Suppressor macrophage treated with lipopolysaccharide for 4 hours (primary cell): ENCODE results near the gene COMP.

Source experiments
- DNase-seq: peaks from one replicate; pipeline ENCODE4 v3.0.0-alpha.2; 2020

Gene COMP

DNA sequence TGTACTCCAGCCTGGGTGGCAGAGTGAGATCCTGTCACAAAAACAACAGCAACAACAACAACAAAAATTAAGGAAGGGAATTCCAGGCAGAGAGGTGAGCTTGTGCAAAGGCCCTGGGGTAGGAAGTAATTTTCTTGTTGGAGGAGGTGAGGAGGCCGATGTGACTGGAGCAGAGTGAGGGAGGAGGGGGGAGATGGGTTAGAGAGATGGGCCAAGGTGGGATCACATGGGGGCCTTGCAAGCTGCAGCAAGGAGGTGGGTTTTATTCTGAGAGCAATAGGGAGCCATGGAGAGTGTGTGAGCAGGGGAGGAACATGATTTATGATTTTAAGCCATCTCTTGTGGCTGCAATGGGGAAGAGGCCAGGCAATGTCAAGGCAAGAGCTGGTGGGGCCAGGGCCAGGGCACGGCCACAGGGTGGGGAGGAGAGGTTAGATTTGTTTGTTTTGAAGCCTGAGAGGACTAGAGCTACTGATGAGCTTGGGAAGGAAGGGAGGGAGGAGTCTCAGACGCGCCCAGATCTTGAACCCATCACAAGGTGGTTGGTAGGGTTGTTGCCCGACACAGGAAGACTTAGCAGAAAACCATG lies 12.5 kb upstream of the COMP start:
- no peak for DNase-seq

DNA sequence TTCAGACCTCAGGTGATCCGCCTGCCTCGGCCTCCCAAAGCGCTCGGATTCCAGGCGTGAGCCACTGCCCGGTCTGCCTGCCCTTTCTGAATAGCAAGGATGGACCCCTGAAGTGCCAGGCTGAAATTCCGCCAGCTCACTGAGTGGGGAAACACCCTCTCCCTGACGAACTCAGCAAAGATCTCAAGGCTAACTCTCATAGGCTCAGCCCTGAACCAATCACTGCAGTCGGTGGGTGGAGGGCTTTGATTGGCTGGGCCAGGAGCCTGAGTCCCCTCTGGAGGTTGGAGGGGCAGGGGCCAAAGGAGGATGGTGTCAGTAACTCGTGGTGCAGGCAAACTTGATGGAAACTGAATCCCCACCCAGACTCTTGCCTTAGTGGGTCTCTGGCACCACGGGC lies 11.2 kb upstream of the COMP start:
- DNase-seq: no peak

DNA sequence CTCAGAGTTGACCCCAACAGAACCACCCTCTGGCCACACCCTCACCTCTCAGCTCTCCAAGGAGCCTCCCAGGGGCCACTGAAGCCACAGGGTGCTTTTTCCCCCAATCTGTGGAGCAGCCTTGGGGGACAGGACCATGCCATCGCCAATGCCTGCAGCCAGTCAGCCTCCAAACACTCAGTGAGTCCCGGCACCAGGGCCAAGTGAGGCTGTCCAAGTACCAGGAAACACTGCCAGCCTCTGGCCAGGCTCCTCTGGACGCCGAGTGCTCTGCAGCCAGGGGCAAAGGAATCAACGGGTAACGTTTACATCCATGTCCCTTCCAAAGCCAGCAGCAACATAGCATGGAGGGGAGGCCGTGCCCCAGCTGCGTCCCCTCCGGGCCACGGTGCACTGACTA lies 9.5 kb upstream of the COMP start:
- DNase-seq: no peak

DNA sequence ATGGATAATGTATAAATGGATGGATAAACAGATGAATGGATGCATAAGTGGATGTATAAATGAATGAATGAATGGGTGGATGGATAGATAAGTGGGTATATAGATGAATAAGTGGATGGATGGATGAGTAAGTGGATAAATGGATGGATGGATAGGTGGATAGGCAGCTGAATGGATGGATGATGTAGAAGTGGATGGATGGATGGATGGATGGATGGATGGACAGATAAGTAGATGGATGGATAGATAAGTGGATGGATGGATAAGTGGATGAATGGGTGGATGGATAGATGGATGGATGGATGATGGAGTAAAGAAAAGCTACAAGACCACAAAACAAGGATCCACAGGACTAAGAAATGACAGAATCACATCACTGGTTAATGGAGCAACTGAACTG lies 9.0 kb upstream of the COMP start:
- no peak for DNase-seq

DNA sequence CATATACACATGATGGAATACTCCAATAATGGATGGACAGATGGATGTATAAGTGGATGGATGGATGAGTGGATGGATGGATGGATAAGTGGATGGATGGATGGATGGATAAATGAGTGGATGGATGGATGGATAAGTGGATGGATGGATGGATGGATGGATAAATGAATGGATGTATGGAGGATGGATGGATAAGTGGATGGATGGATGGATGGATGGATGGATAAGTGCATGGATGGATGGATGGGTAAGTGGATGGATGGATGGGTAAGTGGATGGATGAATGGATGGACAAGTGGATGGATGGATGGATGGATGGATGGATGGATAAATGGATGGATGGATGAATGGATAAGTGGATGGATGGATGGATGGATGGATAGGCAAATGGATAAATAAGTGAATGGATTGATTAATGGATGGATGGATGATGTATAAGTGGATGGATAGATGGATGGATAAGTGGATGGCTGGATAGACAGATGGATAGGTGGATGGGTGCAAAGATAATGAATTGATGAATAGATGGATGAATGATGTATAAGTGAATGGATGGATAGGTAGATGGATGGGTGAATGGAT lies 8.4 kb upstream of the COMP start:
- no peak for DNase-seq

DNA sequence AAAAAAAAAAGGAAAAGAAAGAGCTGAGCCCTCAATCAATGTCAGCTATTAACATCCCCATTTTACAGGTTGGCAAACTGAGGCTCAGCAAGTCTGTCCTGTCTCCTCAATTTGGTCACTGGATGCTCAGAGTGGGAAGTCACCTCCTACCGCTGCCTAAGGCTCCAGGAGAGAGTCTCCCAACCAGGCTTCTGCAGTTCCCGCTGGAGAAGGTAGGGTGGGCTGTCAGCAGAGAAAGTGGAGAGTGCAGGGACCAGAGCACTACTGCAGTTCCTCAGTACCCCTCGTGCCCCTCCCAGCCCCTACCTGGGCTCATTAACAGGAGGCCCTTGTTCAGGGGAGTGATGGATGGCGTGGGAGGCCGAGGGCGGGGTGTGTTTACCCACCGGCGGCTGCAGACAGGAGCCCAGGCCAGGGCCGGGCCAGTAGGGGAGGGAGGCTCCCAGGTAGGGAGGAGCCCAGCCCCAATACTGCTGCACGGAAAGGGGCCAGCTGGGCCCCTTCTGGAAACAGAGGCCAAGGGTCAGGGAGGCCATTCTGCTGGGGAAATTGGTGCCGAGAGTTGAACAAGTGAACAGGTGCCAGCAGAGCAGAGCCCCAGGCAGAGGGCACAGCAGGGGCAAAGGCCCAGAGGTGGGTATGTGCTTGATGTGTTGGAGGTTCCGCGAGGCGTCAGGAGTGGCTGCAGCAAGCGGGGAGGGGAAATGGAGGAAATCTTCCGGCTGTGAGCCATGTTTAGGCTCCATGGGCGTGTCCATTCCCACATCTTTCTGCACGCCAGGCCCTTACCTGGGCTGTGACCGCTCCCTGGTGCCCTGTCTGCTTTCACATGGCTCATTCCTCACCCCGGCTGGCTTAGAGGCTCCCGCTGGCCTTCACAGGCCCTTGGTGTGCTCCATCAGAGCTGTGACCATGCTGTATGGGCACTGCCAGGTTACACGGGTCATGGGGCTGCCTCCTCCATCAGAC lies 7.6 kb upstream of the COMP start:
- DNase-seq: no peak

DNA sequence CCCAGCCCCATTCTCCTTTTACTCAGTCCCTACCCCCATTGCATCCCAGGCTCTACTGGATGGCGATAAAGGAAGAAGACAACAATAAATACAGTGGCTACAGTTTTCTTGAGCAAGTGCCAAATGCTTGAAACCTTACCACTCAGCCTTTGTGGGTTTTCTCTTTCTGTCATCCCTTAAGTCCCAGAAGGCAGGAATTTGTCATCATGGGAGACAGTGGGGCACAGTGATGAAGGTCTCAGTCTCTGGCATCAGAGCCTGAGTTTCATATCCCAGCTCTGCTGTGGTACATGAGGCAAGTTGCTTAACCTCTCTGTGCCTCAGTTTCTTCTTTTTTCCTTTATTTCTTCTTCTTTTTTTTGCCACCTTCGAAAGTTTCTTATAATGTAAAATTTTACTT lies 5.1 kb upstream of the COMP start:
- DNase-seq: no peak

DNA sequence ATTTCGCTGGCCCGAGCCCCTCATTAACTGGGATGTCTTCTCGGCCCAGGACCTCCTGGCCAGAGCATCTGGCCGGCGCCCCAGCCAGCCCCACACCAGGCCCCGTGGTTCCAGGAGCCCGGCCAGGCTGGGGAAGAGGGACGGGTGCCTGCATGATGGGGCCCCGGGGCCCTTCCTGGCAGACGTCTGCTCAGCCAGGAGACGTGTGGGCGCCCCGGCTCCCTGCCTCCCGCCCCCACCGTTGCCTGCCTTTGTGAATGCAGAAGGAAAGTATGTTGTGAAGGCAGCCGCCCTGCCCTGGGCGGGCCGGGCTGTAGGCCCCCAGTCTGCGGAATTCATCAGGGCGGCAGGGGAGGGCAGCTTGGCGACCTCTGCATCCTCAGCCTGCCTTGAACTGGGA lies 4.4 kb upstream of the COMP start:
- DNase-seq: no peak

DNA sequence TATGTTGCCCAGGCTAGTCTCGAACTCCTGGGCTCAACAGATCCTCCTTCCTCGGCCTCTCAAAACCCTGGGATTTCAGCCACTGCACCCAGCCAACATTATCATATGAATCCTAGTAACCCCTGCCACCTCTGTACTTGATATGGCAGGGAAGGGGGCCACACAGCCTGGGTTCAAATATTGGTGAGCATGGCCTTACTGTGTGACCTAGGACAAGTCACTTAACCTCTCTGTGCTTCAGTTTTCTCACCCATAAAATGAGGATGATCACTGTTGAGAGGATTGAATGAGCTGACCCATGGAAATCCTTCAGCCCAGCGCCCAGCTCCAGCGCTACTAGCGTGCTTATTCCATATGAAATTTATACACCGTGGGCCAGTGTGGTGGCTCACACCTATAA lies 3.6 kb upstream of the COMP start:
- DNase-seq: no peak

DNA sequence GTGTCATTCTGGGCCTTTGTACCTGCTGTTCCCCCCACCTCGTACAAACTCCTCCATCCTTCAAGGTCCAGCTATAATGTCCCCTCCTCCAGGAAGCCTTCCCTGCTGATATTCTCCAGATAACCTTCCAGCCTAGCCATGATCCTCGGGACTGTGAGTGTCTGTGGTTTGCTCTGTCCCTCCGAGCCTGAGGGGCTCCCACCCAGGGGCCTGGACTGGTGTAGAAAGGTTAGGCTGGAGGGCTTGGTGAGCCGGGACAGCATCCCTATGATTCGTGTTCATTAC lies 2.9 kb upstream of the COMP start:
- DNase-seq: no peak

DNA sequence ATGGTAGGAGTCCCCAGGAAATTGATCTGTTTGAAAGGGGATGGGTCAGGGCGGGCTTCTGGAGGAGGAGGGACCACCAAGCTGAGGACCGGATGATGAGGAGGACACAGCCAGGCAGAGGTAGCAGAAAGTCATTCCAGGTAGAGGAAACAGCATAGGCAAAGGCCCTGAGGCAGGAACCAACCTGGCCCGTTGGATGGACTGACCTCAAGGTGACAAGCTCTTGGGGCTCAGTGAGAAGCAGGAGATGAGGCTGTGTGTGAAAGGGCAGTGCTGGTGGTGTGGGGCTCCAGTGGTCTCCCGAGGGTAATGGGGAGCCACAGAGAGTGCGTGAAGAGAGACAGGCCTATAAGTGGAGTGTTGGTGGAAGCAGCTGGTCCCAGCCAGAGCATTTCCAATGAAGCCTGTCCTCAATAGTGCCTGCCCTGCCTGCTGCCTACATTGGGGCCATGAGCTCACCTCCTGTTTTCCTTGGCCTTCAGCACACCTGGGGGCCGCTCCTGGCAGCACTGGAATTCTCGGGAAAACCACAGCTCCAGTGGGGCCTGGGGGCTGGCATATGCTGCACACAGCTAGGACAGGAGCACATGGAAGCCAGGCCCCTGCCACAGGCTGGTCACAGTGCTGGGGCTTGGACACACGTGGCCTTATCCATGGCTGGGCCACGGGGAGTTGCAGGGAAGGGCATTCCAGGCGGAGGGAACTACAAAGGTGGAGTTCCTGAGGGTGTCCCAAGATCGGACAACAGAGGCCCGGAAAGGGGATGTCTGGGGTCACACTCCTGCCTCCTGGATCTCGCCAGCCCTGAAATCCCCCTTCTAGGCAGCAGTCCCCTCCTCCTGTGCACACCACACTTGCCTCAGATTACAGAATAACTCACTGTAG lies 2.3 kb upstream of the COMP start:
- DNase-seq: no peak

DNA sequence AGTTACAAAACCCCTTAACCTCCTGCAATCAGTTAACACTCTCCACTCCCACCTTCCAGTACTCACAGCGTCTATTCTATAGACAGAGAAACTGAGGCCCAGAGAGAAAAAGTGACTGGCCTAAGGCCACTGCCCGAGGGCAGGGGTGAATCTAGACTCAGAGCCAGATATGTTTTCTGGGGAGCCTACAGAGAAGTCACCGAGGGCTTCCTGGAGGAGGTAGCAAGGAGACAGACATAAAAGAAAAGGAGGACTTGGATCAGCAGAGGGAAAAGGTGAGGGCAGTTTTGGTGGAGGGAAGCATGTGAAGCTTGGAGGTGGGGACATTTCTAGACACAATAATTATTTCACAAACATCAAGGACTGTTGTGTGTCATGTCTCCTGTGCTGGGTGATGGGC lies 1.6 kb upstream of the COMP start:
- no peak for DNase-seq

DNA sequence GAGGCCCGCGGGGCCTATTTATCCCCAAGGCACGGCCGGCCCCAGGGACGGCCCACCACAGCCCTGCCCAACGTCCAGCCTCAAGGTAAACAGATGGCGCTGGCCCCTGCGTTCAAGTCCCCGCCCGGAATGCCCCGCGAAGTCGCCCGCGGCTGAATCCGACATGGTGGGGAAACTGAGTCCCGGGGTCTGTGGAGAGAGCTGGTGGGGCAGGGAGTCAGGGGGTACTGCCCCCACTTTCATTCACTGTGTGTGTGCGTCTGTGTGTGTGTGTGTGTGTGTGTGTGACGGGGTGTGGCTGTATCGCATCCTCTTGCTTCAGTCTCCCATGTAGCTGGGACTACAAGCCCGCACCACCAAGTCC lies 192 bp upstream of the COMP start:
- no peak for DNase-seq

DNA sequence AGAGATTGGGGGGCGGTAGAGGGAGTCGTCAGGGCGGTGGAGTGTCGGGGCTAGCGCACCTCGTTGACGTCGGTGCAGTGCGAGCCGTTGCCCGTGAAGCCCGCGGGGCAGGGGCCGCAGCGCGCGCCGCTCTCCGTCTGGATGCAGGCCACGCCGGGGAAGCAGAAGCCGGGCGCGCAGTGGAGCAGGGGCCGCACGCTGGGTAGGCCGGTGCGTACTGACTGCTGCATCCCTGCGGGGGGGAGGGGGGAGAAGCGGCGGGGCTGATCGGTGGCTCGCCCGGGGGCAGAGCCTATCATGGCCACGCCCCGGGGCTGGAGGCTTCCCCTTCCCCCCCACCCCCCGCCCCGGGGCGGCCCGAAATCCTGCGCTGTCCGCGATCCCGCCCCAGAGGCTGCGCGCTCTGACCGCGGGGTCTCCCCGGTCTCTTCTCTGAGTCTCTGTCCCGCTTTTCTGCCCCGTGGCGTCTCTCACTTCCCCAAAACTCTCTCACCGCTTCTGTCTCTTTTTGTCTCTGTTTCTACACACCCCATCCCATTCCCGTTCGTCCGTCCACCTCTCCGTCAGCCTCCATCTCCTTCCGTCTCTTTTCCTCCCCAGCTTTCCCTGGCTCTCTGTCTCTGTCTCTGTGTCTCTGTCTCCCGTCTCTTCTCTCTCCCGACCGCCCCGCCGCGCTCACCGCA lies 1.1 kb downstream of the COMP start:
- peak; percentile 27 for DNase-seq

DNA sequence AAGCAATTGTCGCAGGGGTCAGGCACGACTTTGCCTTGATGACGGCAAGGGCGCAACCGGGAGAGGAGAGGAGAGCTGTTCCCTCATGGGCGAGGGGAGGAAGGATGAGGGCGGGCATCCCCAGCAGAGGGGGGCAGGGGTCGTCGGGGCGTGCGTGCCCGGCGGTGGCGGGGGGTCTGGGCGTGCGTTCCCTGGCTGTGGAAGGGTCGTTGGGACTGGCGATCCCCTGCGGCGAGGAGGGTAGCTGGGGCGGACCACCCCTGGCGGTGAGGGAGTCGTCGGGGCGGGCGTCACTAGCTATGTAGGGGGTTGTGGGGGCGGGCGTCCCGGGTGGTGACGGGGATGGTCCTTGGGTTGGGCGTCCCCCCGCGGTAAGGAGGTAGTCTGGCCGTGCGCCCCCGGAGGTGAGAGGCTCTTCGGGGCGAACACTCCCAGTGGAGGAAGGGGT lies 1.7 kb downstream of the COMP start:
- no peak for DNase-seq

DNA sequence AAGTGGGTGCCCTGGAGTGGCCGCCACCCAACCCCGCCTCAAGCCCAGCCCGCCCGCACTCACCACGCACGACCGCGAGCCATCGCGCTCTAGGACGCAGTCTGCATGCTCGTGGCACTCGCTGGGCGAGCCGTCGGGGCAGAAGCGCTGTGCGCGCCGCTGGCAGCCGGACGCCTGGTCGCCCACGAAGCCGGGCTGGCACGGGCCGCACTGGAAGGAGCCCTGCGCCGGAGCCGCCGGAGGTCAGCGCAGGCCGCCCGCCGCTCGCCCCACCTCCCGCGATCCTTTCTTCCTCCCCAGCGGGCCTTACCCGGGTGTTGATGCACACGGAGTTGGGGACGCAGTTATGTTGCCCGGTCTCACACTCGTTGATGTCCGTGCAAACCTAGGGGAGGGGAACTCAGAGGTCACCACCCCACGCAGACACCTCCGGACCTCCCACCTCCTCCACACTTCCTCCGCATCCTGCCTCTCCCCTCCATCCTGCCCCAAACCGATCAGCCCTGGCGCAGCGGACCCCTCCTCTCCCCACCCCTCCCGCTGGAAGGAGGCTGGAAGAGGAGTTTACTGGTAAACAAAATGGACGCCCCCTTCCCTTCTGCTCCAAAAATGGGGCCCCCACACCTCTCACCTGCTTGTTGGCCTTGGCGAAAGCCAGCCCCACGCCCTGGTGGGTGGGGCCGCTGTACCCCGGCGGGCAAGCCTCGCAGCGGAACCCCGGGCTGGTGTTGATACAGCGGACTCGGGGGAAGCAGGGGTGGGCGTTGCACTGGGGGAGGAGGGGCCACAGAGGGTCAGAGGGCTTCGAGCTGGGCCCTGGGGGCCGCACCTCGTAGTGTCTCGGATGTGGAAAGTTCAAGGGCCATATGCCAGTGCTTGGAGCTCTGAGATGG lies 2.3 kb downstream of the COMP start:
- DNase-seq: no peak

DNA sequence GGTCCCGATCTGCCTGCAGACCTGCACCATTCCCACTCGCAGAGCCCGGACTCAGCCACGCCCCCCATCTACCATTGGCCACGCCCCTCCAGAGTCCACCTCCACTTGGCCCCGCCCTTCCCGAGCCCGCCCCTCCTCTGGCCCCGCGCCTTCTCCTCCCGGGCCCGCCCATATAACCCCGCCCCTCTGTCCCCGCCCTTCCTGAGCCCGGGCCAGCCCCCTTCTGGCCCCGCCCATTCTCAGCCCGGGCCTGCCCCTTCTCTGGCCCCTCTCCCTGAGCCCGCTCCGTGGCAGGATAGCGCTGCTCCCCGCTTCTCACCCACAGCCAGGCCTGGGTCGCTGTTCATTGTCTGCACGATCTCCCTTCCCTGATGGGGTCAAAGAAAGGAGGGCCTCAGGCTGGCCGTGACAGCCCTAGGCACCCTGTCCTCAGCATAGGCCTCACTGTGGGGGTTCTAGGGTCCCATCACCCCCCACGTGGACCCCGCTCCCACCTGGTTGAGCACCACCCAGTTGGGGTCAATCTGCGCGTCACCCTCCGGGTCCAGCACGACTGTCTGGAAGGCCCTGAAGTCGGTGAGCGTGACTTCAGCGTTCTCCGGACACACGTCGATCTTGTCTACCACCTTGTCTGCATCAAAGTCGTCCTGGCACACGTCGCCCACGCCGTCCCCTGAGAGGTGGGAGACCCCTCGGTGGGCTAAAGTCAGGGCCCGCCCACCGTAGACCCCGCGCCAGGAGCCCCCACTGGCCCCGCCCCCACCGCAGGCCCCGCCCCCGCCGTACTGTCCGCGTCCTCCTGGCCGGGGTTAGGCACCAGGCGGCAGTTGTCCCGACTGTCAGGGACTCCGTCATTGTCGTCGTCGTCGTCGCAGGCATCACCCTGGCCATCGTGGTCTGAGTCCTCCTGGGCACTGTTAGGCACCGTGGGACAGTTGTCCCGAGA lies 5.7 kb downstream of the COMP start:
- peak; percentile 85 for DNase-seq

DNA sequence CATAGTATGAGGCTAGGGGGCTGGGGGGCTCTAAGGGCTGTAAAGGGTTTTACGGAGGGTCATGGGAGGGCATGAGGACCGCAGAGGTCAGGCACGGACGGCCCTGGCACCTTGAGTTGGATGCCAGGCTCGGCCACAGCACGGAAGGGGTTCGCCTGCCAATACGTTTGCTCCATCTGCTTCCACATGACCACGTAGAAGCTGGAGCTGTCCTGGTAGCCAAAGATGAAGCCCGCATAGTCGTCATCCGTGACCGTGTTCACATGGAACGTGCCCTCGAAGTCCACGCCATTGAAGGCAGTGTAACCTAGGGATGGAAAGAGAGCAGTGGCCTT lies 6.4 kb downstream of the COMP start:
- no peak for DNase-seq

DNA sequence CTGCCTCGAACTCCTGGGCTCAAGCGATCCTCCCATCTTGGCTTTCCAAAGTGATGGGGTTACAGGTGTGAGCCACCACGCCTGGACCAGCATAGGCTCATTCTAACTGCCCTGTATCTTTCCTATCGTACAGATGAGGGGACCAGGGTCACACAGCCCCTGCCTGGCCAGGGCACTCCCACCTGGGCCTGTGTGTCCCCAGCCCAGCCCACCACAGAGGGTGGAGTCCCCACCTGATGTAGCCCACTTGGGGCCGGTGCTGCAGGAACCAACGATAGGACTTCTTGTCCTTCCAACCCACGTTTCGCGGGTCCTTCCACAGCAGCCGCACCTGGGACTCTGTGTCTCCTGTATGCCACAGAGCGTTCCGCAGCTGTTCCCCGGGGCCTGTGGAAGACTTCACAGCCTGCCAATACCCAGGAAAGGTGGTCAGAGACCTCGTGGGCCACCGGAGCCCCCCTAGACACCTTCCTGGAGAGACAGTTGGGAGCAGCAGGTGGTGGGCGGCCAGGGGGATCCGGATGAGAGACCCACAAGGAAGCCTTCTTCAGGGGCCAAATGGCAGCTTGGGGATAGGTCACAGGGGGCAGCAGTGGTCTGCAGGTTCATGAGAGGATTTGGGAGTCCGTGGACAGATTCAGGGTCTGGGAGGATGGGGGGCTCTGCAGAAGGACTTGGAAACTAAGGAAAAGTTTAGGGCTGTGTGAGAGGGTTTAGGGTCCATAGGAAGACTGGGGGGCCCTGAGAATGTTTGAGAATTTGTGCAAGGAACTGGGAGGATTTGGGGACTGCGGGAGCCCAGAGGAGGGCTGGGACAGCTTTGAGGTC lies 6.9 kb downstream of the COMP start:
- no peak for DNase-seq
